Liver (tissue), 9 donors: ENCODE results near the gene GLIS1. TPM values are rescaled to one million over a fixed set of nuclear protein-coding genes. Genes with fewer than 3 reads are reported as not detected.

ENCODE experiments used
- DNase-seq: peaks from one replicate; pipeline ENCODE4 v3.0.0-alpha.2; 2017; ENCODE audit warnings: low spot score
- H3K27ac ChIP-seq, 2 donors: one replicate each; pipeline ENCODE4 v1.7.0; 2013; ENCODE audit warnings: inconsistent platforms in 2 of 2, low read length in 2 of 2, control low read depth in 1 of 2, low read depth in 1 of 2, mild to moderate bottlenecking in 1 of 2
- H3K27me3 ChIP-seq, 4 donors: one replicate each; pipeline versions ENCODE4 v1.6.1 to v1.7.0; 2013; ENCODE audit warnings: low read length in 3 of 4, inconsistent platforms in 1 of 4, mild to moderate bottlenecking in 1 of 4, moderate library complexity in 1 of 4; ENCODE audit not compliant: control insufficient read depth in 4 of 4, insufficient read depth in 4 of 4
- H3K36me3 ChIP-seq, 4 donors: one replicate each; pipeline versions ENCODE4 v1.6.1 to v1.7.0; 2013; ENCODE audit warnings: low read length in 3 of 4, mild to moderate bottlenecking in 3 of 4, low read depth in 1 of 4, moderate library complexity in 1 of 4; ENCODE audit not compliant: control insufficient read depth in 4 of 4, insufficient read depth in 3 of 4
- H3K4me1 ChIP-seq, 4 donors: one replicate each; pipeline versions ENCODE4 v1.6.1 to v1.7.0; 2013; ENCODE audit warnings: low read length in 3 of 4, mild to moderate bottlenecking in 3 of 4, moderate library complexity in 1 of 4; ENCODE audit not compliant: control insufficient read depth in 4 of 4, insufficient read depth in 4 of 4
- H3K4me3 ChIP-seq, 3 donors: one replicate each; pipeline versions ENCODE4 v1.6.1 to v1.7.0; 2013; ENCODE audit warnings: low read length in 3 of 3, control low read depth in 1 of 3, low read depth in 1 of 3, mild to moderate bottlenecking in 1 of 3
- H3K9ac ChIP-seq, 2 donors: one replicate each; pipeline ENCODE4 v1.7.0; 2013; ENCODE audit warnings: low read length in 2 of 2, mild to moderate bottlenecking in 2 of 2, moderate library complexity in 2 of 2, control low read depth in 1 of 2, low read depth in 1 of 2
- H3K9me3 ChIP-seq, 4 donors: one replicate each; pipeline versions ENCODE4 v1.6.1 to v1.7.0; 2013; ENCODE audit warnings: low read length in 3 of 4; ENCODE audit not compliant: control insufficient read depth in 4 of 4
- EGR1 ChIP-seq, 2 donors: IDR thresholded peaks; 2 replicates each; pipeline ENCODE4 v1.6.1; 2016 to 2018; ENCODE audit warnings: antibody characterized with exemption in 2 of 2, low read depth in 2 of 2
- GABPA ChIP-seq, 2 donors: IDR thresholded peaks in 1 of 2; conservative IDR thresholded peaks in 1 of 2; 2 replicates each; pipeline ENCODE4 v1.6.1; 2016; ENCODE audit warnings: antibody characterized with exemption in 2 of 2, mild to moderate bottlenecking in 1 of 2, moderate library complexity in 1 of 2
- JUND ChIP-seq, 2 donors: IDR thresholded peaks; 2 replicates each; pipeline ENCODE4 v1.6.1; 2016; ENCODE audit warnings: antibody characterized with exemption in 2 of 2
- SP1 ChIP-seq: IDR thresholded peaks from 2 replicates; pipeline ENCODE4 v1.6.1; 2018; ENCODE audit warnings: antibody characterized with exemption, mild to moderate bottlenecking
- TAF1 ChIP-seq: conservative IDR thresholded peaks from 2 replicates; pipeline ENCODE4 v1.6.1; 2016; ENCODE audit warnings: antibody characterized with exemption, mild to moderate bottlenecking
- YY1 ChIP-seq: IDR thresholded peaks from 2 replicates; pipeline ENCODE4 v1.6.1; 2016; ENCODE audit warnings: antibody characterized with exemption, mild to moderate bottlenecking
- WGBS: extraction: QIAGEN DNeasy Blood & Tissue Kit; methylation state at CpG from one replicate; pipeline ENCODE4 v1.1.7; 2013; 5-methylcytosine and 5-hydroxymethylcytosine counted together
- polyA plus RNA-seq, 2 donors: library from polyadenylated mRNA; stranded (reverse) in 1 of 2; unstranded in 1 of 2; fragments of 200-250 nt in 1 of 2; fragments of >200 nt in 1 of 2; fragmentation: Nextera tagmentation in 1 of 2; extraction: Ambion mirVana in 1 of 2; gene quantifications; one replicate each; pipeline versions ENCODE4 v1.2.1 to v1.2.3, GENCODE V29; 2013 to 2015
- total RNA-seq, 2 donors: library from RNA; depleted of rRNA; stranded (reverse); fragments of >200 nt; gene quantifications; one replicate each; pipeline ENCODE4 v1.2.3, GENCODE V29; 2014
- TF ChIP-seq, protein P1 (sequence below): IDR thresholded peaks from 2 replicates; pipeline ENCODE4 v1.6.1; 2016; ENCODE audit warnings: antibody characterized with exemption
- TF ChIP-seq, protein P2 (sequence below): IDR thresholded peaks from 2 replicates; pipeline ENCODE4 v1.6.1; 2016; ENCODE audit warnings: antibody characterized with exemption
- TF ChIP-seq, protein P3 (sequence below): IDR thresholded peaks from 2 replicates; pipeline ENCODE4 v1.6.1; 2016; ENCODE audit warnings: antibody characterized with exemption, mild to moderate bottlenecking
- TF ChIP-seq, protein P4 (sequence below): IDR thresholded peaks from 2 replicates; pipeline ENCODE4 v1.6.1; 2016; ENCODE audit warnings: antibody characterized with exemption
- TF ChIP-seq, protein P5 (sequence below): fragments of 150-350 bp; IDR thresholded peaks from 2 replicates; pipeline ENCODE4 v1.5.1; 2017; ENCODE audit warnings: improper control_type of control experiment, low read depth, low read length; ENCODE audit not compliant: missing input control
- donor health status: healthy.
- donor health status: healthy.
- donor health status: healthy.
- donor health status: healthy.
- donor health status: healthy.

GLIS1 gene
- total and polyA plus RNA-seq, 4 donors, result under 0.01 to 0.05 TPM; not detected in 2

DNA sequence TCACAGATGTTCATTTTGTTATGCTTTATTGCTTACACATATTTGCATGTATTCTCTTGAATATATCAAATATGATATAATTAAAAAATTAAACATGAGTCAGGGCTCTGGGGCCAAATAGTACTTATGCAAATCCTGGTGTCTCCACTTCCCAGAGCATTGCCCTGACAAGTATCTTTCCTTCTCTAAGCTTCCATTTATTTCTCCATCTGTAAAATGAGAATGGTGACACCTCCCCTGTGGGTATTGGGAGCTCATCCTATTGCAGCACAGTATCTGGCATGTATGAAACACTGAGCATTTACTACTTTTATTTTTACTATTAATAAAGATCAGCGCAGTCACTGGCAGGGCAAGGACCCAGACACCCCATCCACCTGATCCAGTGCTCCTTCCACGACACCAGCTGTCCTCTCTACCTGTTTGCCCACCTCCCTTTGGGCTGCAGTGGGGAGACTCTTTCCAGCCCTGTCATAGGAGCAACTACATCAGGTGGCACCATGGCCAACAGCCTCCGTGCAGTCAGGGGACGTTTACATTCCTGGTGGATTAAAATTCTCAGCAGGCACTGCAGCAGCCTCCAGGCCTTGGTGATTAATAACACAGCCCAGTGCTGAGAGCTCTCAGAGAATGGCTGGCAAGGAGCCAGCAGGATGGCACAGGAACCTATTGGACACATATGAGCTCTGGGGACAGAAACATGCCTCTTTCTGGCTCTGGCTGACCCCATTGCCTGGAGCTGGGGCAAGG is 166.7 kb downstream of the GLIS1 start:
- no peaks in the 10 kb centered on the region for H3K27me3 ChIP-seq
- no peak for DNase-seq
- peaks cover 0 to 2% (median 0%) of the 10 kb centered on the region in 4 donors for H3K9me3 ChIP-seq
- no peaks in the 10 kb centered on the region for H3K36me3 ChIP-seq
- no peak overlapping the region for H3K4me3 ChIP-seq
- TF ChIP-seq, protein P1, sequence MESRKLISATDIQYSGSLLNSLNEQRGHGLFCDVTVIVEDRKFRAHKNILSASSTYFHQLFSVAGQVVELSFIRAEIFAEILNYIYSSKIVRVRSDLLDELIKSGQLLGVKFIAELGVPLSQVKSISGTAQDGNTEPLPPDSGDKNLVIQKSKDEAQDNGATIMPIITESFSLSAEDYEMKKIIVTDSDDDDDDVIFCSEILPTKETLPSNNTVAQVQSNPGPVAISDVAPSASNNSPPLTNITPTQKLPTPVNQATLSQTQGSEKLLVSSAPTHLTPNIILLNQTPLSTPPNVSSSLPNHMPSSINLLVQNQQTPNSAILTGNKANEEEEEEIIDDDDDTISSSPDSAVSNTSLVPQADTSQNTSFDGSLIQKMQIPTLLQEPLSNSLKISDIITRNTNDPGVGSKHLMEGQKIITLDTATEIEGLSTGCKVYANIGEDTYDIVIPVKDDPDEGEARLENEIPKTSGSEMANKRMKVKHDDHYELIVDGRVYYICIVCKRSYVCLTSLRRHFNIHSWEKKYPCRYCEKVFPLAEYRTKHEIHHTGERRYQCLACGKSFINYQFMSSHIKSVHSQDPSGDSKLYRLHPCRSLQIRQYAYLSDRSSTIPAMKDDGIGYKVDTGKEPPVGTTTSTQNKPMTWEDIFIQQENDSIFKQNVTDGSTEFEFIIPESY, result no peak
- TF ChIP-seq, protein P2, sequence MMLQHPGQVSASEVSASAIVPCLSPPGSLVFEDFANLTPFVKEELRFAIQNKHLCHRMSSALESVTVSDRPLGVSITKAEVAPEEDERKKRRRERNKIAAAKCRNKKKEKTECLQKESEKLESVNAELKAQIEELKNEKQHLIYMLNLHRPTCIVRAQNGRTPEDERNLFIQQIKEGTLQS, result no peak
- TF ChIP-seq EGR1 (IDR thresholded peaks at IDR 0.05; ENCODE audit: low read depth in 2 of 2) (no peak), SP1 (no peak), GABPA (IDR thresholded peaks at IDR 0.05 in 1 of 2, conservative IDR thresholded peaks at IDR 0.05 in 1 of 2) (no peak), JUND (IDR thresholded peaks at IDR 0.05) (no peak), TAF1 (no peak)
- TF ChIP-seq, protein P3, sequence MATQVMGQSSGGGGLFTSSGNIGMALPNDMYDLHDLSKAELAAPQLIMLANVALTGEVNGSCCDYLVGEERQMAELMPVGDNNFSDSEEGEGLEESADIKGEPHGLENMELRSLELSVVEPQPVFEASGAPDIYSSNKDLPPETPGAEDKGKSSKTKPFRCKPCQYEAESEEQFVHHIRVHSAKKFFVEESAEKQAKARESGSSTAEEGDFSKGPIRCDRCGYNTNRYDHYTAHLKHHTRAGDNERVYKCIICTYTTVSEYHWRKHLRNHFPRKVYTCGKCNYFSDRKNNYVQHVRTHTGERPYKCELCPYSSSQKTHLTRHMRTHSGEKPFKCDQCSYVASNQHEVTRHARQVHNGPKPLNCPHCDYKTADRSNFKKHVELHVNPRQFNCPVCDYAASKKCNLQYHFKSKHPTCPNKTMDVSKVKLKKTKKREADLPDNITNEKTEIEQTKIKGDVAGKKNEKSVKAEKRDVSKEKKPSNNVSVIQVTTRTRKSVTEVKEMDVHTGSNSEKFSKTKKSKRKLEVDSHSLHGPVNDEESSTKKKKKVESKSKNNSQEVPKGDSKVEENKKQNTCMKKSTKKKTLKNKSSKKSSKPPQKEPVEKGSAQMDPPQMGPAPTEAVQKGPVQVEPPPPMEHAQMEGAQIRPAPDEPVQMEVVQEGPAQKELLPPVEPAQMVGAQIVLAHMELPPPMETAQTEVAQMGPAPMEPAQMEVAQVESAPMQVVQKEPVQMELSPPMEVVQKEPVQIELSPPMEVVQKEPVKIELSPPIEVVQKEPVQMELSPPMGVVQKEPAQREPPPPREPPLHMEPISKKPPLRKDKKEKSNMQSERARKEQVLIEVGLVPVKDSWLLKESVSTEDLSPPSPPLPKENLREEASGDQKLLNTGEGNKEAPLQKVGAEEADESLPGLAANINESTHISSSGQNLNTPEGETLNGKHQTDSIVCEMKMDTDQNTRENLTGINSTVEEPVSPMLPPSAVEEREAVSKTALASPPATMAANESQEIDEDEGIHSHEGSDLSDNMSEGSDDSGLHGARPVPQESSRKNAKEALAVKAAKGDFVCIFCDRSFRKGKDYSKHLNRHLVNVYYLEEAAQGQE, result no peak
- TF ChIP-seq, protein P4, sequence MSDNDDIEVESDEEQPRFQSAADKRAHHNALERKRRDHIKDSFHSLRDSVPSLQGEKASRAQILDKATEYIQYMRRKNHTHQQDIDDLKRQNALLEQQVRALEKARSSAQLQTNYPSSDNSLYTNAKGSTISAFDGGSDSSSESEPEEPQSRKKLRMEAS, result no peak
- TF ChIP-seq, protein P5, sequence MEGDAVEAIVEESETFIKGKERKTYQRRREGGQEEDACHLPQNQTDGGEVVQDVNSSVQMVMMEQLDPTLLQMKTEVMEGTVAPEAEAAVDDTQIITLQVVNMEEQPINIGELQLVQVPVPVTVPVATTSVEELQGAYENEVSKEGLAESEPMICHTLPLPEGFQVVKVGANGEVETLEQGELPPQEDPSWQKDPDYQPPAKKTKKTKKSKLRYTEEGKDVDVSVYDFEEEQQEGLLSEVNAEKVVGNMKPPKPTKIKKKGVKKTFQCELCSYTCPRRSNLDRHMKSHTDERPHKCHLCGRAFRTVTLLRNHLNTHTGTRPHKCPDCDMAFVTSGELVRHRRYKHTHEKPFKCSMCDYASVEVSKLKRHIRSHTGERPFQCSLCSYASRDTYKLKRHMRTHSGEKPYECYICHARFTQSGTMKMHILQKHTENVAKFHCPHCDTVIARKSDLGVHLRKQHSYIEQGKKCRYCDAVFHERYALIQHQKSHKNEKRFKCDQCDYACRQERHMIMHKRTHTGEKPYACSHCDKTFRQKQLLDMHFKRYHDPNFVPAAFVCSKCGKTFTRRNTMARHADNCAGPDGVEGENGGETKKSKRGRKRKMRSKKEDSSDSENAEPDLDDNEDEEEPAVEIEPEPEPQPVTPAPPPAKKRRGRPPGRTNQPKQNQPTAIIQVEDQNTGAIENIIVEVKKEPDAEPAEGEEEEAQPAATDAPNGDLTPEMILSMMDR, result no peak
- WGBS, result 73% methylated on average over 4 of the region's 4 CpGs
- H3K4me1 ChIP-seq, result no peaks in the 10 kb centered on the region
- H3K9ac ChIP-seq, result no peak overlapping the region
- no peak overlapping the region for H3K27ac ChIP-seq

DNA sequence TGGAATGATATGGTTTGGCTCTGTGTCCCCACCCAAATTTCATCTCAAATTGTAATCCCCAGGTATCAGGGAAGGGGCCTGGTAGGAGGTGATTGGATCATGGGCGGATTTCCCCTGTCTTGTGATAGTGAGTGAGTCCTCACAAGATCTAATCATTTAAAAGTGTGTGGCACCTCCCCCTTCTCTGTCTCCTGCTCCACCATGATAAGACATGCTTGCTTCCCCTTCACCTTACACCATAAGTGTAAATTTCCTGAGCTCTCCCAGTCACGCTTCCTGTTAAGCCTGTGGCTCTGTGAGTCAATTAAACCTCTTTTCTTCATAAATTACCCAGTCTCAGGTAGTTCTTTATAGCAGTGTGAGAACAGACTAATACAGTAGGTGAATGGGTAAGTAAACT is 170.4 kb downstream of the GLIS1 start:
- DNase-seq, result no peak
- no peak overlapping the region for H3K4me3 ChIP-seq
- H3K27ac ChIP-seq, result no peak overlapping the region
- no peaks in the 10 kb centered on the region for H3K36me3 ChIP-seq
- no peaks in the 10 kb centered on the region for H3K27me3 ChIP-seq
- no peak overlapping the region for H3K9ac ChIP-seq
- TF ChIP-seq YY1 (no peak), SP1 (no peak), TAF1 (no peak)
- TF ChIP-seq, protein P4, result no peak
- TF ChIP-seq, protein P3, result no peak
- TF ChIP-seq, protein P2, result no peak
- H3K9me3 ChIP-seq, result peaks cover 0 to 2% (median 0%) of the 10 kb centered on the region in 4 donors
- 93% methylated on average over 2 of the region's 2 CpGs for WGBS
- no peaks in the 10 kb centered on the region for H3K4me1 ChIP-seq
